Measurements from ENCODE around the gene CRTAC1. TPM values are rescaled to one million over a fixed set of nuclear protein-coding genes. Genes with fewer than 3 reads are reported as not detected.

CRTAC1 gene
- total RNA-seq, 4 donors from 2014 or later: 0.41 to 0.79 TPM; not detected in 2

DNA sequence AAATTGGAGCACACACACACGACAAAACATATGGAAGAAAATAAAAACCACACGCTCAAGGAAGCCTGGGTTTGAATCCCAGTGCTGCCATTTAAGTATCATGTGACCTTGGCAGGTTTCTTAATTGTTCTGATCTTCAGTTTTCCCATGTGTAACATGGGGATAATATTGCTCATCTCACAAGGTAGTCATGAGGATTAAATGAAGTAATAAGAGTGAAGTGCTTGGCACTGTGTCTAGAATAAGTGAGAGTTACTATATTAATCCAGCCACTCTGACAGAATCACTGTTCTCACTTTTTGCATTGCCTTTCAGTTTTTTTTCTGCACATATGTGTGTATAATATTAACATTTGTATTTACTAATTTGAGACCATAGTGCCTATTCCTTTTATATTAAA is 137.5 kb downstream of the CRTAC1 start:
- intact Hi-C loops (cut with DNase I; ENCODE audit: low total_unique reads): no loop called here
- Histone ChIP-seq H3K4me1 (no peaks in the 10 kb centered on the region), H3K27me3 (peaks cover 4% of the 10 kb centered on the region), H3K36me3 (no peaks in the 10 kb centered on the region), H3K9me3 (no peaks in the 10 kb centered on the region), H3K4me3 (no peak overlapping the region), H3K27ac (no peak overlapping the region)
- DNase-seq: no peak
- 68 to 70% methylated on average over 2 of the region's 2 CpGs for WGBS, 2 donors (ENCODE audit: low coverage in 1 of 2)
- no peak for TF ChIP-seq POLR2A (IDR thresholded peaks at IDR 0.05)
- TF ChIP-seq POLR2AphosphoS5 (IDR thresholded peaks at IDR 0.05): no peak
- TF ChIP-seq, protein P1, sequence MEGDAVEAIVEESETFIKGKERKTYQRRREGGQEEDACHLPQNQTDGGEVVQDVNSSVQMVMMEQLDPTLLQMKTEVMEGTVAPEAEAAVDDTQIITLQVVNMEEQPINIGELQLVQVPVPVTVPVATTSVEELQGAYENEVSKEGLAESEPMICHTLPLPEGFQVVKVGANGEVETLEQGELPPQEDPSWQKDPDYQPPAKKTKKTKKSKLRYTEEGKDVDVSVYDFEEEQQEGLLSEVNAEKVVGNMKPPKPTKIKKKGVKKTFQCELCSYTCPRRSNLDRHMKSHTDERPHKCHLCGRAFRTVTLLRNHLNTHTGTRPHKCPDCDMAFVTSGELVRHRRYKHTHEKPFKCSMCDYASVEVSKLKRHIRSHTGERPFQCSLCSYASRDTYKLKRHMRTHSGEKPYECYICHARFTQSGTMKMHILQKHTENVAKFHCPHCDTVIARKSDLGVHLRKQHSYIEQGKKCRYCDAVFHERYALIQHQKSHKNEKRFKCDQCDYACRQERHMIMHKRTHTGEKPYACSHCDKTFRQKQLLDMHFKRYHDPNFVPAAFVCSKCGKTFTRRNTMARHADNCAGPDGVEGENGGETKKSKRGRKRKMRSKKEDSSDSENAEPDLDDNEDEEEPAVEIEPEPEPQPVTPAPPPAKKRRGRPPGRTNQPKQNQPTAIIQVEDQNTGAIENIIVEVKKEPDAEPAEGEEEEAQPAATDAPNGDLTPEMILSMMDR (IDR thresholded peaks at IDR 0.05): no peak
- TF ChIP-seq EP300 (IDR thresholded peaks at IDR 0.05; ENCODE audit: low read depth): no peak
- in situ Hi-C loops (cut with MboI; ENCODE audit: low pct_ligation_motif_present in 1 of 4, low pct_unique_long_range_greater_than_20kb in 1 of 4, low sequenced_read_pairs in 3 of 4): no loop called here

DNA sequence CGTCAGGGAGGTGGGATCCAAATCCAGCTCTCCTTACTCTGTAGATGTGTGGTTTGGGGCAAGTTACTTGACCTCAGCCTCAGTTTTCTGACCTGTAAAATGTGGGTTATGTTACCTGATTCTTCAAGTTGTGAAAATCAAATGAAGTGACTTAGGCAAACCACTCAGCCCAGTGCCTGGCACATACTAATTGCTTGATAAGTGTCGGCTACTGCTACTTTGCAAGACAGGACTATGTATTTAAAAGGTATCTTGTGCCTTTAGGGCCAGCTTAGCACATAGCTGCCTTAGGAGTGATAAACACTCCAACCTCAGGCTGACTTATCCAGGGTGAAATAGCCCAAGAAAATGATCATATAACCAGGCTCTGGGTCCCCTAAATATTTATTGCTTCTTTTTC is 137.9 kb downstream of the CRTAC1 start:
- no peak overlapping the region for H3K27ac ChIP-seq

DNA sequence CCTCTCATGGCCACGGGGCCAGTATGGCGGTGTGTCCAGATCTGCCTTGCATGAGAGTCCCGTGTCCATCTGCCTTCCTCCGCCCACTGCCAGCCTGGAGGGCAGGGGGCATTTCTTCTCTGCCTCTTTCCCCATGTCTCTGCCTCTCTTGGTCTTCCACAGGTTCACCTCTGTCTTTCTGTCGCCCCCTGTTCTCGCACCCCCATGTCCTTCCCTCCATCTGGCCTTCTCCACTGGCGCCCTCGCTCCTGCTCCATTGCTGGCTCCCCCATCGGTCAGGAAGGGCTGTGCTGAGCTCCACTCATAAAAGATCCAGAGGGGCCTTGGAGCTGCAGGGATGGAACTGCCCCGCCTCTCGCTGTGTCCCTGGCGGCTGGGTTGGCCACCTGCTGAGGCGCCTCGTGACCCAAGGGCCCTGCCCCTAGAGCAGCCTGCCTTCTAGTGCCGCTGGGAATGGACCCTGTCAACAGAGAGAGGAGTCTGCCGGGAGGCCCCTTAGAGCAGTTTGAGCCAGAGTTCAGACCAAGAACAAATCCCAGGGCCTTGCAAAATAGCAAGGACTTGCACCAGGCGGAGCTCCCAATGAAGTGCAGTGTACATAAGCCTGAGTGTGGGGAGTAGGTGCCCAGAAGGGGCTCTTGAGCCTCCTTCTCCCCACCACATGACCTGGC is 138.8 kb downstream of the CRTAC1 start:
- TF ChIP-seq, protein P1 (IDR thresholded peaks at IDR 0.05): no peak
- TF ChIP-seq EP300 (IDR thresholded peaks at IDR 0.05; ENCODE audit: low read depth): no peak
- no peak for TF ChIP-seq POLR2A (IDR thresholded peaks at IDR 0.05)
- no peak for TF ChIP-seq POLR2AphosphoS5 (IDR thresholded peaks at IDR 0.05)
- H3K27me3 ChIP-seq: peaks cover 4% of the 10 kb centered on the region
- H3K36me3 ChIP-seq: no peaks in the 10 kb centered on the region
- intact Hi-C loops (cut with DNase I; ENCODE audit: low total_unique reads) (no loop called here), in situ Hi-C loops (cut with MboI; ENCODE audit: low pct_ligation_motif_present in 1 of 4, low pct_unique_long_range_greater_than_20kb in 1 of 4, low sequenced_read_pairs in 3 of 4) (no loop called here)
- no peak overlapping the region for H3K4me3 ChIP-seq
- no peaks in the 10 kb centered on the region for H3K9me3 ChIP-seq
- H3K4me1 ChIP-seq: no peaks in the 10 kb centered on the region
- H3K27ac ChIP-seq: no peak overlapping the region
- DNase-seq: no peak
- 84% methylated on average over 6 to 14 of the region's 17 CpGs for WGBS, 2 donors (ENCODE audit: low coverage in 1 of 2)

More for the DNA sequence above, 137.9 kb downstream of the CRTAC1 start:
- in situ Hi-C loops (cut with MboI; ENCODE audit: low pct_ligation_motif_present in 1 of 4, low pct_unique_long_range_greater_than_20kb in 1 of 4, low sequenced_read_pairs in 3 of 4) (no loop called here), intact Hi-C loops (cut with DNase I; ENCODE audit: low total_unique reads) (no loop called here)
- H3K4me3 ChIP-seq: no peak overlapping the region
- 87 to 100% methylated on average over 1 to 2 of the region's 2 CpGs for WGBS, 2 donors (ENCODE audit: low coverage in 1 of 2)
- no peak for DNase-seq
- H3K9me3 ChIP-seq: no peaks in the 10 kb centered on the region
- H3K36me3 ChIP-seq: no peaks in the 10 kb centered on the region
- H3K4me1 ChIP-seq: no peaks in the 10 kb centered on the region
- no peak for TF ChIP-seq POLR2AphosphoS5 (IDR thresholded peaks at IDR 0.05)
- TF ChIP-seq, protein P1 (IDR thresholded peaks at IDR 0.05): no peak
- TF ChIP-seq POLR2A (IDR thresholded peaks at IDR 0.05): no peak
- no peak for TF ChIP-seq EP300 (IDR thresholded peaks at IDR 0.05; ENCODE audit: low read depth)
- peaks cover 4% of the 10 kb centered on the region for H3K27me3 ChIP-seq

DNA sequence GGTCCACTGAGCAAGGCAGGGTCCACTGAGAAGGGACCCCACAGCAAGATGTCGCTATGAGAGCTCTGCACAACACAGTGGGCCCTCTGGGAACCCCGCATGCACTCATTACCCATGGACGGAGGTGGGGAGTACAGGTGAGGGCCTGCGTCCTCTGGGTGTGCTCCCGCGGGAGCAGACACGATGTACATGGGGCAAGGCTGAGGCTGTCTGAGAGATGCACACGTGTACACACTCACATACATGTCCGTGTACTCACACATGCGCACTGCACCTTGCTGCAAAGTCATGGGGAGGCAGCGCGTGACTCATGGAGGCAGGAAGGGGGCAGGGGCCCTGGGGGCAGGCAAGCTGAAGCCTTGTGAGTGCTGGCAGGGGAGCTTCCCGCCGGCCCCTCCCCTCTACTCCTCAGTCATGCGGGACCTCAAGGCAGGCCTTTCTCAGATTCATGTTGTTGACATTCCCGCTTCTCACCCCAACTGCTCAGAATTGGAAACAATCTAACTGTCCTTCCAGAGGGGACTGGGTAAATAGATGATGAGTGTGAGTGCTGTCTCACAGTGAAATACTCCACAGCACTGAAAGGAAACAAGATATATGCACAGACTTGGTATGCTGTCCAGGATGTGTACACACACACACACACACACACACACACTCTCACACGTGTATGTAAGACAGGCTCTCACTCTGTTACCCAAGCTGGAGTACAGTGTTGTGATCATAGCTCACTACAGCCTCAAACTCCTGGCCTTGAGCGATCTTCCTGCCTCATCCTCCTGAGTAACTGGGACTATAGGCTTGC is 140.8 kb downstream of the CRTAC1 start:
- in situ Hi-C loops (cut with MboI; ENCODE audit: low pct_ligation_motif_present in 1 of 4, low pct_unique_long_range_greater_than_20kb in 1 of 4, low sequenced_read_pairs in 3 of 4) (no loop called here), intact Hi-C loops (cut with DNase I; ENCODE audit: low total_unique reads) (no loop called here)
- Histone ChIP-seq H3K27ac (no peak overlapping the region), H3K4me1 (no peaks in the 10 kb centered on the region), H3K4me3 (no peak overlapping the region), H3K36me3 (no peaks in the 10 kb centered on the region), H3K9me3 (no peaks in the 10 kb centered on the region), H3K27me3 (no peaks in the 10 kb centered on the region)
- TF ChIP-seq, protein P1 (IDR thresholded peaks at IDR 0.05): no peak
- TF ChIP-seq POLR2AphosphoS5 (IDR thresholded peaks at IDR 0.05): no peak
- TF ChIP-seq EP300 (IDR thresholded peaks at IDR 0.05; ENCODE audit: low read depth): no peak
- TF ChIP-seq POLR2A (IDR thresholded peaks at IDR 0.05): no peak
- no peak for DNase-seq
- 64% methylated on average over 18 of the region's 18 CpGs; no CpG with 5 or more reads in 1 of the 2 donors for WGBS, 2 donors (ENCODE audit: low coverage in 1 of 2)

Data from transverse colon (tissue), 4 donors.